Mesenchymal stem cell (in vitro differentiated cells and primary cell): Measurements from ENCODE around the gene RAPGEF1. TPM values are rescaled to one million over a fixed set of nuclear protein-coding genes. Genes with fewer than 3 reads are reported as not detected.

ENCODE experiments used
- DNase-seq: peaks from one replicate; pipeline ENCODE4 v3.0.0-alpha.2; 2013
- H2AFZ ChIP-seq: one replicate; pipeline ENCODE4 v1.6.1; 2013; ENCODE audit warnings: low read depth, mild to moderate bottlenecking, control low read depth, inconsistent platforms, low read length, moderate library complexity
- H2AK5ac ChIP-seq: 2 replicates; pipeline ENCODE4 v1.6.1; 2013; ENCODE audit warnings: low read length, moderate library complexity, mild to moderate bottlenecking, inconsistent platforms; ENCODE audit not compliant: severe bottlenecking
- H2BK120ac ChIP-seq: one replicate; pipeline ENCODE4 v1.6.1; 2013; ENCODE audit warnings: low read depth, mild to moderate bottlenecking, inconsistent platforms, low read length, moderate library complexity
- H2BK12ac ChIP-seq, 2 experiments: one replicate each; pipeline ENCODE4 v1.6.1; 2013; ENCODE audit warnings: inconsistent platforms in 2 of 2, low read length in 2 of 2, mild to moderate bottlenecking in 2 of 2, moderate library complexity in 2 of 2, control low read depth in 1 of 2
- H2BK15ac ChIP-seq: one replicate; pipeline ENCODE4 v1.6.1; 2013; ENCODE audit warnings: mild to moderate bottlenecking, low read depth, inconsistent platforms; ENCODE audit not compliant: poor library complexity, severe bottlenecking
- H2BK5ac ChIP-seq: 2 replicates; pipeline ENCODE4 v1.6.1; 2013; ENCODE audit warnings: low read depth, mild to moderate bottlenecking, low read length, control low read depth, inconsistent platforms; ENCODE audit not compliant: poor library complexity, severe bottlenecking
- H3K14ac ChIP-seq, 2 experiments: one replicate each; pipeline ENCODE4 v1.6.1; 2013; ENCODE audit warnings: inconsistent platforms in 2 of 2, low read length in 2 of 2, control low read depth in 1 of 2, mild to moderate bottlenecking in 1 of 2, moderate library complexity in 1 of 2
- H3K18ac ChIP-seq, 2 experiments: one replicate each; pipeline ENCODE4 v1.6.1; 2013; ENCODE audit warnings: inconsistent platforms in 2 of 2, low read length in 2 of 2, control low read depth in 1 of 2, low read depth in 1 of 2, mild to moderate bottlenecking in 1 of 2
- H3K23ac ChIP-seq, 2 experiments: one replicate each; pipeline ENCODE4 v1.6.1; 2013; ENCODE audit warnings: inconsistent platforms in 2 of 2, low read length in 2 of 2, mild to moderate bottlenecking in 2 of 2, moderate library complexity in 2 of 2, control low read depth in 1 of 2
- H3K27ac ChIP-seq: 2 replicates; pipeline ENCODE4 v1.5.1; 2013; ENCODE audit warnings: mild to moderate bottlenecking, moderate library complexity, low read length, control low read depth, inconsistent platforms; ENCODE audit not compliant: poor library complexity, severe bottlenecking
- H3K27me3 ChIP-seq, 2 experiments: 2 replicates each; pipeline versions ENCODE4 v1.6.1 to v1.7.0; 2013; ENCODE audit warnings: low read length in 2 of 2, mild to moderate bottlenecking in 2 of 2, moderate library complexity in 2 of 2, control low read depth in 1 of 2, inconsistent platforms in 1 of 2; ENCODE audit not compliant: control insufficient read depth in 1 of 2, insufficient read depth in 1 of 2
- H3K36me3 ChIP-seq, 2 experiments: 2 replicates each; pipeline versions ENCODE4 v1.6.1 to v1.7.0; 2013; ENCODE audit warnings: low read length in 2 of 2, control low read depth in 1 of 2, inconsistent platforms in 1 of 2, low read depth in 1 of 2, mild to moderate bottlenecking in 1 of 2; ENCODE audit not compliant: insufficient read depth in 2 of 2, control insufficient read depth in 1 of 2
- H3K4ac ChIP-seq, 2 experiments: one replicate each; pipeline ENCODE4 v1.6.1; 2013; ENCODE audit warnings: inconsistent platforms in 2 of 2, low read length in 2 of 2, mild to moderate bottlenecking in 2 of 2, moderate library complexity in 2 of 2, control low read depth in 1 of 2, low read depth in 1 of 2
- H3K4me1 ChIP-seq: 2 replicates; pipeline ENCODE4 v1.6.1; 2013; ENCODE audit warnings: low read depth, low read length, control low read depth; ENCODE audit not compliant: control insufficient read depth, insufficient read depth
- H3K4me2 ChIP-seq: 2 replicates; pipeline ENCODE4 v1.6.1; 2013; ENCODE audit warnings: low read length, mild to moderate bottlenecking, inconsistent platforms; ENCODE audit not compliant: poor library complexity, severe bottlenecking
- H3K4me3 ChIP-seq, 2 experiments: 2 replicates each; pipeline versions ENCODE4 v1.5.1 to v1.7.0; 2013; ENCODE audit warnings: low read length in 2 of 2, mild to moderate bottlenecking in 2 of 2, control low read depth in 1 of 2, low read depth in 1 of 2; ENCODE audit not compliant: insufficient read depth in 1 of 2
- H3K79me1 ChIP-seq: replicated peaks from 2 replicates; pipeline ENCODE4 v1.6.1; 2013; ENCODE audit warnings: mild to moderate bottlenecking, control low read depth, low read length, inconsistent platforms; ENCODE audit not compliant: poor library complexity, severe bottlenecking
- H3K9ac ChIP-seq: 2 replicates; pipeline ENCODE4 v1.7.0; 2013; ENCODE audit warnings: mild to moderate bottlenecking, low read length, moderate library complexity
- H3K9me3 ChIP-seq: 2 replicates; pipeline ENCODE4 v1.7.0; 2013; ENCODE audit warnings: mild to moderate bottlenecking, low read length; ENCODE audit not compliant: control insufficient read depth
- H4K8ac ChIP-seq: one replicate; pipeline ENCODE4 v1.6.1; 2013; ENCODE audit warnings: inconsistent platforms, mild to moderate bottlenecking, low read length, moderate library complexity
- H4K91ac ChIP-seq: one replicate; pipeline ENCODE4 v1.6.1; 2013; ENCODE audit warnings: mild to moderate bottlenecking, low read length, inconsistent platforms
- WGBS: methylation state at CpG from one replicate; pipeline ENCODE4 v1.1.7; 2013; ENCODE audit warnings: mixed read lengths; 5-methylcytosine and 5-hydroxymethylcytosine counted together
- polyA plus RNA-seq, 2 experiments: library from polyadenylated mRNA; stranded (reverse); fragments of 200-250 nt; gene quantifications; one replicate each; pipeline ENCODE4 v1.2.3, GENCODE V29; 2013

The RAPGEF1 gene
- 27.5 TPM for polyA plus RNA-seq (2013, experiment 1 of 2)
- polyA plus RNA-seq (2013, experiment 2 of 2) = 26.0 TPM

DNA sequence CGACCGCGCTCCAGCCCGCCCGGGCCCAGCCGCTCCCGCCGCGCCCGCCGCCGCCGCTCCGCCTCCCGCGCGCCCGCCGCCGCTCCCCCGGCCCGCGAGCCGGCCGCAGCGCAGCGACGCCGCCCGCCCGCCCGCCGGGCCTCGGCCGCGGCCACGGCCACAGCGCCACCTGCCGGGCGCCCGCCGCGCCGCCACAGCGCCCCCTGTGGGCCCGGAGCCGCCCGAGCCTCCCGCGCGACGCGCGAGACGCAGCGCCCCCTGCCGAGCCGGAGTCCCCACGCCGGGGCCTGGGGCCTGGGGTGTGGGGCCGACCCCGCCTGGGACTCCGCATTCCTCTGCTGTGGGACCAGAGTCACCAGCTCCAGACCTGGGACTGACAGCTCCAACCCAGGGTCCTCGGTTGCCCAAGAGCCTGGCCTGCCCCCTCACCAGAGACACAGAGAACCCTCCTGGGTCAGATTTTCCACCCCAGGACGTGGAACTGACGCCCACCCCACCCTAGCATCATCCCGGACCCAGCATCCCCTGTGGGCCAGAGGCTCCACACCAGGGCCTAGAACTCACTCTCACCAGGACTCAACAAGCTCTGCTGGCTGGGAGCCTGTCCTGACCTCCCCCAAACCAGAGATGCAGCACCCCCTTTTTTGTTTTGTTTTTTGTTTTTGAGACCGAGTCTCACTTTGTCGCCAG, at the start of gene RAPGEF1:
RAPGEF1 (minus strand) TSS at position 118 of the 690 bp plus-strand sequence. CDS start 246 bp downstream, outside the sequence.
- 13% methylated on average over 52 of the region's 69 CpGs for WGBS
- Histone ChIP-seq H3K27ac (no peak within 1 kb of the TSS), H3K36me3 (peaks cover 0 to 4% of the 10 kb centered on the region in 2 experiments), H3K9me3 (no peaks in the 10 kb centered on the region), H2AK5ac (peak within 1 kb of the TSS; percentile 39), H2BK12ac (peak within 1 kb of the TSS in 1 of 2 experiments; percentile 10), H3K9ac (peak within 1 kb of the TSS; percentile 94), H3K14ac (no peak within 1 kb of the TSS), H2BK5ac (no peak within 1 kb of the TSS), H3K4me2 (peak within 1 kb of the TSS; percentile 63), H4K8ac (peak within 1 kb of the TSS; percentile 36), H2BK15ac (peak within 1 kb of the TSS; percentile 61), H3K27me3 (no peaks in the 10 kb centered on the region), H2AFZ (no peak within 1 kb of the TSS), H3K79me1 (peaks cover 20% of the 10 kb centered on the region), H3K4me1 (peaks cover 19% of the 10 kb centered on the region), H3K4ac (peak within 1 kb of the TSS in 1 of 2 experiments; percentile 33), H3K4me3 (peak within 1 kb of the TSS; percentile 69 to 95), H3K23ac (peak within 1 kb of the TSS in 1 of 2 experiments; percentile 76), H4K91ac (peak within 1 kb of the TSS; percentile 28), H2BK120ac (peak within 1 kb of the TSS; percentile 50), H3K18ac (peak within 1 kb of the TSS; percentile 54 to 82)
- DNase-seq = no peak

DNA sequence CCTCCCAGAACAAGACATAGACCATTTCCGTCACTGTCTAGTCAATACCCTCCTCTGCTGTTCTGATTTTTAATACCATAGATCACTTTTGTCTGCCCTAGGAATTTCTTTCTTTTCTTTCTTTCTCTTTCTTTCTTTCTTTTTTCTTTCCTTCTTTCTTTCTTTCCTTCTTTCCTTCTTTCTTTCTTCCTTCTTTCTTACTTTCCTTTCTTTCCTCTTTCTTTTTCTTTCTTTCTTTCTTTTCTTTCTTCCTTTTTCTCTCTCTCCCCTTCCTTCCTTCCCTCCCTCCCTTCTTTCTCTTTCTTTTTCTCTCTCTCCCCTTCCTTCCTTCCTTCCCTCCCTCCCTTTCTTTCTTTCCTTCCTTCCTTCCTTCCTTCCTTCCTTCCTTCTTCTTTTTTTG, 49.0 kb upstream of the RAPGEF1 start:
- H3K27ac ChIP-seq = no peak overlapping the region
- no peak overlapping the region for H2BK15ac ChIP-seq
- 43% methylated on average over 1 of the region's 1 CpG for WGBS
- H3K4ac ChIP-seq = no peak overlapping the region
- no peak overlapping the region for H4K91ac ChIP-seq
- H2AK5ac ChIP-seq = no peak overlapping the region
- no peak overlapping the region for H3K4me3 ChIP-seq
- peaks cover 8% of the 10 kb centered on the region for H3K9me3 ChIP-seq
- H3K14ac ChIP-seq = no peak overlapping the region
- H3K4me1 ChIP-seq = no peaks in the 10 kb centered on the region
- no peak overlapping the region for H2BK120ac ChIP-seq
- H3K23ac ChIP-seq = no peak overlapping the region
- H3K4me2 ChIP-seq = no peak overlapping the region
- H3K36me3 ChIP-seq = no peaks in the 10 kb centered on the region
- peaks cover 55 to 80% of the 10 kb centered on the region in 2 experiments for H3K27me3 ChIP-seq
- no peak overlapping the region for H2AFZ ChIP-seq
- no peak overlapping the region for H2BK5ac ChIP-seq
- H4K8ac ChIP-seq = no peak overlapping the region
- no peak overlapping the region for H3K18ac ChIP-seq
- H2BK12ac ChIP-seq = no peak overlapping the region
- no peak overlapping the region for H3K9ac ChIP-seq
- DNase-seq = no peak
- H3K79me1 ChIP-seq = no peaks in the 10 kb centered on the region

DNA sequence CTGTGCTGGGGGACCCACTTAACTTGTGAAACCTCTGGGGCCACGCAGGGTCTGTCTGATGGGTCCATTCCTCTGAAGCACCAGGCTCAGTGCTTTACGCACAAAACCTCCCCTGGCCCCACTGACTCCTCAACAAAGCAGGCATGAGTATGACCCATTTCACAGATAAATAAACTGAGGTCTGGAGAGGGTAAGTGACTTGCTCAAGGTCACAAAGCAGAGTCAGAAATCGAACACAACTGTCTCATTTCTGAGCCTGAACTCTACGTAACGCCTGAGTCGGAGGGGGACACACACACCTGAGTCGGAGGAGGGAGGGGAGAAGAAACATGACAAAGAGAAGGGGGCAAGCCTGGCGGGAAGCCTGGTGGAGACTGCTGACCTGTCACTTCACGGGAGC, 48.0 kb upstream of the RAPGEF1 start:
- Histone ChIP-seq H3K4me1 (no peaks in the 10 kb centered on the region), H2BK15ac (no peak overlapping the region), H4K8ac (no peak overlapping the region), H2BK5ac (no peak overlapping the region), H2AFZ (no peak overlapping the region), H3K4me3 (no peak overlapping the region), H3K23ac (no peak overlapping the region), H3K4ac (no peak overlapping the region), H3K27me3 (peaks cover 52 to 84% of the 10 kb centered on the region in 2 experiments), H4K91ac (no peak overlapping the region), H3K27ac (no peak overlapping the region), H3K79me1 (no peaks in the 10 kb centered on the region), H3K9me3 (peaks cover 13% of the 10 kb centered on the region), H3K9ac (no peak overlapping the region), H2AK5ac (no peak overlapping the region), H3K18ac (no peak overlapping the region), H2BK120ac (no peak overlapping the region), H3K14ac (no peak overlapping the region), H2BK12ac (no peak overlapping the region), H3K36me3 (no peaks in the 10 kb centered on the region), H3K4me2 (no peak overlapping the region)
- 77% methylated on average over 9 of the region's 9 CpGs for WGBS
- DNase-seq = no peak

- no peak overlapping the region for H2BK120ac ChIP-seq
- H3K14ac ChIP-seq = no peak overlapping the region
- no peak overlapping the region for H2AK5ac ChIP-seq
- no peak overlapping the region for H3K27ac ChIP-seq
- H3K9me3 ChIP-seq = peaks cover 15% of the 10 kb centered on the region
- no peak overlapping the region for H2BK15ac ChIP-seq
- H3K4me2 ChIP-seq = no peak overlapping the region
- H4K8ac ChIP-seq = no peak overlapping the region
- H2AFZ ChIP-seq = no peak overlapping the region
- H3K27me3 ChIP-seq = peaks cover 52 to 66% of the 10 kb centered on the region in 2 experiments
- no peak overlapping the region for H4K91ac ChIP-seq
- no peak overlapping the region for H3K9ac ChIP-seq
- no peak for DNase-seq
- no peaks in the 10 kb centered on the region for H3K79me1 ChIP-seq
- no peak overlapping the region for H3K4me3 ChIP-seq
- H3K18ac ChIP-seq = no peak overlapping the region
- H3K4me1 ChIP-seq = no peaks in the 10 kb centered on the region
- H3K36me3 ChIP-seq = no peaks in the 10 kb centered on the region
- 73% methylated on average over 11 of the region's 13 CpGs for WGBS
- no peak overlapping the region for H3K23ac ChIP-seq
- H2BK12ac ChIP-seq = no peak overlapping the region
- H3K4ac ChIP-seq = no peak overlapping the region
- H2BK5ac ChIP-seq = no peak overlapping the region
Measured at GRCh38 chr9:131784748-131785501, 45.0 kb upstream of the RAPGEF1 start.
